Medulla oblongata (tissue), 1 donor: ENCODE results near the gene SHPK.

Source experiments
- DNase-seq: peaks from one replicate; pipeline ENCODE4 v3.0.0-alpha.2; 2015; ENCODE audit errors: extremely low spot score

Gene SHPK

GRCh38 chr17:3659541-3660111 lies 23.6 kb upstream of the SHPK start:
- DNase-seq: peak; percentile 54

- no peak for DNase-seq
Observed at GRCh38 chr17:3658784-3659449, 22.9 kb upstream of the SHPK start.

GRCh38 chr17:3657874-3658783 lies 22.1 kb upstream of the SHPK start:
- peak; percentile 50 for DNase-seq

- DNase-seq: no peak
Observed at GRCh38 chr17:3657588-3657869, 21.5 kb upstream of the SHPK start.

GRCh38 chr17:3656755-3657587 lies 20.9 kb upstream of the SHPK start:
- DNase-seq: no peak

GRCh38 chr17:3656353-3656752 lies 20.3 kb upstream of the SHPK start:
- DNase-seq: no peak

GRCh38 chr17:3655766-3656165 lies 19.7 kb upstream of the SHPK start:
- DNase-seq: no peak

GRCh38 chr17:3647769-3648555 lies 11.9 kb upstream of the SHPK start:
- peak; percentile 73 for DNase-seq

- no peak for DNase-seq
Observed at GRCh38 chr17:3647251-3647650, 11.2 kb upstream of the SHPK start.

- DNase-seq: no peak
Observed at GRCh38 chr17:3645310-3645709, 9.3 kb upstream of the SHPK start.

GRCh38 chr17:3643889-3644349 lies 7.9 kb upstream of the SHPK start:
- no peak for DNase-seq

GRCh38 chr17:3641717-3642486 lies 5.9 kb upstream of the SHPK start:
- no peak for DNase-seq

GRCh38 chr17:3641014-3641413 lies 5.0 kb upstream of the SHPK start:
- no peak for DNase-seq

- DNase-seq: peak; percentile 60
Observed at GRCh38 chr17:3639981-3640596, 4.0 kb upstream of the SHPK start.

GRCh38 chr17:3636908-3637373 lies 891 bp upstream of the SHPK start:
- no peak for DNase-seq

GRCh38 chr17:3635474-3636153 lies 436 bp downstream of the SHPK start:
- no peak for DNase-seq

GRCh38 chr17:3632287-3632686 lies 3.8 kb downstream of the SHPK start:
- DNase-seq: no peak

- peak; percentile 33 for DNase-seq
Observed at GRCh38 chr17:3630781-3631180, 5.3 kb downstream of the SHPK start.

- no peak for DNase-seq
Observed at GRCh38 chr17:3627769-3628167, 8.3 kb downstream of the SHPK start.
